Gastroesophageal sphincter (tissue), 4 donors: ENCODE measurements around the gene ZNF385B. TPM values are rescaled to one million over a fixed set of nuclear protein-coding genes. Genes with fewer than 3 reads are reported as not detected.
"Not testable (repeated sequence)": the region's sequence is repeated elsewhere in the genome, so short reads cannot be mapped to it uniquely, and the experiment has no call there.

Experiments used
- ATAC-seq: fragments of 150-250 bp; one replicate; pipeline ENCODE4 v1.9.1; 2016; ENCODE audit warnings: mild to moderate bottlenecking, moderate library complexity
- H3K27ac ChIP-seq, 4 donors: fragments of 200-600 bp; sonication (generic) in 3 of 4; 1 replicate in 3 of 4; 2 replicates in 1 of 4; pipeline ENCODE4 v1.5.1; 2016 to 2019
- H3K27me3 ChIP-seq: fragments of 200-600 bp; sonication (generic); one replicate; pipeline ENCODE4 v1.5.1; 2019
- H3K36me3 ChIP-seq, 2 donors: fragments of 200-600 bp; sonication (generic); one replicate each; pipeline ENCODE4 v1.5.1; 2019; ENCODE audit warnings: control low read depth in 1 of 2
- H3K4me1 ChIP-seq, 3 donors: fragments of 200-600 bp; sonication (generic); 1 replicate in 2 of 3; 2 replicates in 1 of 3; pipeline ENCODE4 v1.5.1; 2016 to 2019; ENCODE audit warnings: control low read depth in 2 of 3
- H3K4me3 ChIP-seq, 2 donors: fragments of 200-600 bp; sonication (generic); one replicate each; pipeline ENCODE4 v1.5.1; 2019; ENCODE audit warnings: mild to moderate bottlenecking in 1 of 2, moderate library complexity in 1 of 2
- H3K9me3 ChIP-seq, 3 donors: fragments of 200-600 bp; sonication (generic); one replicate each; pipeline ENCODE4 v1.5.1; 2017 to 2019; ENCODE audit warnings: control low read depth in 2 of 3
- EP300 ChIP-seq: sonication (generic); formaldehyde crosslinking; IDR thresholded peaks from one replicate; pipeline ENCODE4 v1.6.1; 2017; ENCODE audit warnings: antibody characterized with exemption, mild to moderate bottlenecking
- POLR2A ChIP-seq, 2 donors: fragments of 450-650 bp; IDR thresholded peaks; one replicate each; pipeline ENCODE4 v1.6.1; 2017; ENCODE audit warnings: antibody characterized with exemption in 2 of 2, mild to moderate bottlenecking in 2 of 2, moderate library complexity in 1 of 2
- POLR2AphosphoS5 ChIP-seq: sonication (generic); formaldehyde crosslinking; IDR thresholded peaks from one replicate; pipeline ENCODE4 v1.6.1; 2017; ENCODE audit warnings: antibody characterized with exemption
- WGBS, 2 donors: methylation state at CpG; one replicate each; pipeline ENCODE4 v1.1.5; 2018; ENCODE audit warnings: low coverage in 1 of 2; 5-methylcytosine and 5-hydroxymethylcytosine counted together
- total RNA-seq, 4 donors: library from RNA; depleted of rRNA; stranded (reverse); fragments of >200 nt; gene quantifications; one replicate each; pipeline ENCODE4 v1.1.0, GENCODE V29; 2016
- TF ChIP-seq, protein P1 (sequence below), 4 experiments: fragments of 200-600 bp in 2 of 4; fragments of 450-650 bp in 2 of 4; sonication (generic) in 1 of 4; IDR thresholded peaks; one replicate each; pipeline ENCODE4 v1.5.1; 2017 to 2019; ENCODE audit warnings: antibody characterized with exemption in 4 of 4, mild to moderate bottlenecking in 2 of 4, moderate library complexity in 2 of 4

Gene ZNF385B
- total RNA-seq, 4 donors from 2014 or later, result 2.7 to 7.6 (median 3.9) TPM

DNA sequence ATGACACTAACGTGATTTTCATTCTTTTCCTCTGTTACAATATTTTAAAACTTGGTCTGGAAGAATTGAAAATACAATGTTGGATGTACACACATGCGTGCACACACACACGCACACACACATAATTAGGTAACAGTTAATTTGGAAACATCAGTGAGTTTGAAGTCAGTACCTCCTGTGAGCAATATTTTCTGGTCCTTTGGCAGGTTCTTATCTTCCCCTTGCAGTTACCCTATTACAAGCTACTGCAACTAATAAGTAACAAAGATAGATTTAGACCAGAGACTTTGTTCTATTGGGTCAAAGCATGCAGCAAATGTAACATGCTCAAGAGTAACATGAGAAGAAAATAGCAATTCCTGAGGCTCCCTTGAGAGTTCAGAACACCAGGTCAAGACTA, 73.3 kb downstream of the ZNF385B start:
- TF ChIP-seq POLR2AphosphoS5 (no peak), EP300 (no peak), POLR2A (IDR thresholded peaks at IDR 0.05) (no peak)
- TF ChIP-seq, protein P1, sequence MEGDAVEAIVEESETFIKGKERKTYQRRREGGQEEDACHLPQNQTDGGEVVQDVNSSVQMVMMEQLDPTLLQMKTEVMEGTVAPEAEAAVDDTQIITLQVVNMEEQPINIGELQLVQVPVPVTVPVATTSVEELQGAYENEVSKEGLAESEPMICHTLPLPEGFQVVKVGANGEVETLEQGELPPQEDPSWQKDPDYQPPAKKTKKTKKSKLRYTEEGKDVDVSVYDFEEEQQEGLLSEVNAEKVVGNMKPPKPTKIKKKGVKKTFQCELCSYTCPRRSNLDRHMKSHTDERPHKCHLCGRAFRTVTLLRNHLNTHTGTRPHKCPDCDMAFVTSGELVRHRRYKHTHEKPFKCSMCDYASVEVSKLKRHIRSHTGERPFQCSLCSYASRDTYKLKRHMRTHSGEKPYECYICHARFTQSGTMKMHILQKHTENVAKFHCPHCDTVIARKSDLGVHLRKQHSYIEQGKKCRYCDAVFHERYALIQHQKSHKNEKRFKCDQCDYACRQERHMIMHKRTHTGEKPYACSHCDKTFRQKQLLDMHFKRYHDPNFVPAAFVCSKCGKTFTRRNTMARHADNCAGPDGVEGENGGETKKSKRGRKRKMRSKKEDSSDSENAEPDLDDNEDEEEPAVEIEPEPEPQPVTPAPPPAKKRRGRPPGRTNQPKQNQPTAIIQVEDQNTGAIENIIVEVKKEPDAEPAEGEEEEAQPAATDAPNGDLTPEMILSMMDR (IDR thresholded peaks at IDR 0.05), result no peak
- Histone ChIP-seq H3K9me3 (no peaks in the 10 kb centered on the region), H3K27ac (no peak overlapping the region), H3K4me3 (no peak overlapping the region), H3K4me1 (no peaks in the 10 kb centered on the region), H3K36me3 (no peaks in the 10 kb centered on the region), H3K27me3 (no peaks in the 10 kb centered on the region)
- no peak for ATAC-seq
- WGBS, 2 donors, result 91 to 93% methylated on average over 3 of the region's 3 CpGs

DNA sequence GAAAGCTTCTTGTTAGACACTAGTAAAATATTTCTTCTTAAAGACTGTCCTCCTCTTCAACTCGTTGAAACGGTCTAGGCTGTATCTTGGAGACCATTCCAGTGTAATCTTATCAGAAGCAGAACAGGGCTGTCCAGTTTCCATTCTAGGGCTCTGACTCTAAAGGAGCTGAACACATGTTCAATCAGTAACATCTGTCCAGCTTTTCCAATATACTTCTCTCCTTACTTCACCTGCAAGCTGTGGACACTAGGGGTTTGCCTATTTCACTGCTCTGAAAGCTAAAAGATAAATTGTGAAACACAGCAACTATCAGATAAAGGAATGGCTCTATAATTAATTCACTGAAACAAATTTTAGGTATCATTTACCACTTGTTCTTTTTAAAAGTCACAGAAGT, 73.8 kb downstream of the ZNF385B start:
- H3K9me3 ChIP-seq, result peaks cover 0 to 4% (median 0%) of the 10 kb centered on the region in 3 donors
- H3K27ac ChIP-seq, result no peak overlapping the region
- ATAC-seq, result no peak
- no peaks in the 10 kb centered on the region for H3K36me3 ChIP-seq
- no peak overlapping the region for H3K4me3 ChIP-seq
- H3K4me1 ChIP-seq, result no peaks in the 10 kb centered on the region
- TF ChIP-seq EP300, result no peak
- TF ChIP-seq, protein P1 (IDR thresholded peaks at IDR 0.05), result no peak
- TF ChIP-seq POLR2AphosphoS5, result no peak
- TF ChIP-seq POLR2A (IDR thresholded peaks at IDR 0.05), result no peak
- WGBS, 2 donors, result 57 to 85% methylated on average over 2 of the region's 2 CpGs
- H3K27me3 ChIP-seq, result no peaks in the 10 kb centered on the region

DNA sequence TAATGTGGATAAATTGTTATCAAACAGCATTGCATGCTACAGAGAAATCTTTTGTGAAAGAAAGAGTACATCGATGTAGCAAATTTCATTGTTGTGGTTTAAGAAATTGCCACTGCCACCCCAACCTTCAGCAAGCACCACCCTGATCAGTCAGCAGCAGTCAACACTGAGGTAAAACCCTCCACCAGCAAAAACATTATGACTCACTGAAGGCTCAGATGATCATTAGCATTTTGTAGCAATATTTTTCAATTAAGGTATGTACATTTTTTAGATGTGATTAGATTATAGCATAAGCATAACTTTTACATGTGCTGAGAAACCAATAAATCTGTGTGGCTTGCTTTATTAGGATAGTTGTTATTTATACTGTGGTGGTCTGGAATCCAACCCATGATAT, 75.5 kb downstream of the ZNF385B start:
- no peak for ATAC-seq
- no peak overlapping the region for H3K4me3 ChIP-seq
- no peak overlapping the region for H3K27ac ChIP-seq
- TF ChIP-seq POLR2A (IDR thresholded peaks at IDR 0.05) (no peak), EP300 (no peak), POLR2AphosphoS5 (no peak)
- TF ChIP-seq, protein P1 (IDR thresholded peaks at IDR 0.05), result no peak
- no peaks in the 10 kb centered on the region for H3K4me1 ChIP-seq
- peaks cover 0 to 4% (median 0%) of the 10 kb centered on the region in 3 donors for H3K9me3 ChIP-seq
- WGBS, 2 donors, result 87 to 100% methylated on average over 1 of the region's 1 CpG
- no peaks in the 10 kb centered on the region for H3K36me3 ChIP-seq
- H3K27me3 ChIP-seq, result no peaks in the 10 kb centered on the region

DNA sequence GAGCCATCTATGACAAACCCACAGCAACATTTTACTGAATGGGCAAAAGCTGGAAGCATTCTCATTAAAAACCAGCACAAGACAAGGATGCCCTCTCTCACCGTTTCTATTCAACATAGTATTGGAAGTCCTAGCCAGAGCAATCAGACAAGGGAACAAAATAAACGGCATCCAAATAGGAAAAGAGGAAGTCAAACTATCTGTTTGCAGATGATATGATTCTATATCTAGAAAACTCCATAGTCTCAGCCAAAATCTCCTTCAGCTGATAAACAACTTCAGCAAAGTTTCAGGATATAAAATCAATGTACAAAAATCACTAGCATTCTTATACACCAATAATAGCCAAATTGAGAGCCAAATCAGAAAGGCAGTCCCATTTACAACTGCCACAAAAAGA, 79.1 kb downstream of the ZNF385B start:
- not testable (repeated sequence) for H3K27me3 ChIP-seq, H3K9me3 ChIP-seq, ATAC-seq, H3K4me1 ChIP-seq, H3K36me3 ChIP-seq, H3K4me3 ChIP-seq, H3K27ac ChIP-seq
- WGBS, 2 donors, result 61 to 84% methylated on average over 2 of the region's 2 CpGs

DNA sequence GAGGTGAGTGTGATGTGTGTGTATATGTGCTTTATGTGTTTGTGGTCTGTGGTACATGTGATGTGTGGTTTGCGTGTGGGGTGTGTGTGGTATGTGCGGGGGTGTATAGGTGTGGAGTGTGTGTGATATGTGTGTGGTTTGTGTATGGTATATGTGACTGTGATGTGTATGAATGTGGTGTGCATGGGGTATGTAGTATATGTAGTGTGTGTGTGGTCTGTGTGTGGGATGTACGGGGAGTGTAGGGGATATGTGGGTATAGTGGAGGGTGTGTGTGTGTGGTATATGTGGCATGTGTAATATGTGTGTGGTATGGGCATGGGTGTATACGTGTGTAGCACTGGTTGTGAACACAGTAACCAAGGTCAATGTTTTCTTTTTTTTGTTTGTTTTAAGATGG, 87.4 kb downstream of the ZNF385B start:
- H3K36me3 ChIP-seq, result no peaks in the 10 kb centered on the region
- H3K9me3 ChIP-seq, result no peaks in the 10 kb centered on the region
- no peak overlapping the region for H3K27ac ChIP-seq
- H3K4me3 ChIP-seq, result no peak overlapping the region
- H3K4me1 ChIP-seq, result peaks cover 0 to 6% (median 0%) of the 10 kb centered on the region in 3 donors
- WGBS, 2 donors, result 88 to 96% methylated on average over 4 of the region's 4 CpGs
- no peaks in the 10 kb centered on the region for H3K27me3 ChIP-seq
- TF ChIP-seq, protein P1 (IDR thresholded peaks at IDR 0.05), result no peak
- no peak for TF ChIP-seq POLR2A (IDR thresholded peaks at IDR 0.05)
- no peak for TF ChIP-seq POLR2AphosphoS5
- no peak for TF ChIP-seq EP300
- ATAC-seq, result no peak
